ENCODE measurements around the gene CYTH2. TPM values are rescaled to one million over a fixed set of nuclear protein-coding genes. Genes with fewer than 3 reads are reported as not detected.

Gene CYTH2
- total RNA-seq, 1 experiment from 2014 or later = 103 TPM

DNA sequence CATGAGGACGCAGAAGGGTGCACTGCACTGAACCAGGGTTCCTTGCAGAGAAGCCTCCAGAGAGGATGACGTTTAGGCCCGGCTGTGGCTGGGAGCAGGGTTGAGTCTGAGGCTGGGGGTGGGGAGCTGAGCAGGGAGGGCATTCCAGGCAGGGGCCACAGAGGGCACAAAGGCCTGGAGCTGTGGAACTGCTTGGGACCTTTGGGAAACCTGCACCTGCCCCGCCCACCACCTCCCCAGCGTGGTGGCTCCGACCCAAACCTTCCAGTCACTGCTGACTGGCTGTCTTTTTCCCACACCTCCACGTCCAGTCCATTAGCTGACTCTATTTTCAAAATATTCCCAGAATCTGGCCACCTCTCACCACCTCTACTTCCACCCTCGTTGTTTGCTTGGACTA, 47.4 kb downstream of the CYTH2 start:
- H3K4me3 Mint-ChIP-seq = no peak overlapping the region
- Histone ChIP-seq H2BK20ac (ENCODE audit: low read depth, low read length, poor library complexity, severe bottlenecking) (no peak overlapping the region), H3K4ac (ENCODE audit: low read depth, low read length) (no peak overlapping the region), H2BK15ac (ENCODE audit: low read depth, low read length) (no peak overlapping the region; the same call in 1 of the 2 replicates), H4K20me1 (ENCODE audit: control insufficient read depth, insufficient read depth, insufficient read length) (no peaks in the 10 kb centered on the region), H3K14ac (ENCODE audit: insufficient read depth, low read length) (no peak overlapping the region; the same call in 1 of the 2 replicates), H3K79me2 (ENCODE audit: insufficient read depth, low read length) (no peaks in the 10 kb centered on the region), H3K27ac (ENCODE audit: insufficient read length, low read depth, low read length) (no peak overlapping the region), H3K27me3 (ENCODE audit: insufficient read depth, low read length) (peaks cover 2% of the 10 kb centered on the region; the same call in 1 of the 2 replicates), H3K23me2 (ENCODE audit: insufficient read length, low read depth, low read length, poor library complexity, severe bottlenecking) (no peaks in the 10 kb centered on the region), H2AK5ac (ENCODE audit: insufficient read length, low read length) (no peak overlapping the region), H2BK120ac (ENCODE audit: low read depth, low read length, poor library complexity, severe bottlenecking) (no peak overlapping the region), H3K18ac (ENCODE audit: insufficient read length, low read depth, low read length) (no peak overlapping the region), H4K8ac (replicated peaks; ENCODE audit: insufficient read length, low read depth, low read length) (no peak overlapping the region), H3K9ac (ENCODE audit: extremely low read depth, insufficient read length, low read length) (no peak overlapping the region), H2AFZ (ENCODE audit: low read length) (no peak overlapping the region), H3K4me2 (ENCODE audit: insufficient read depth, insufficient read length, low read length) (no peak overlapping the region), H2BK5ac (ENCODE audit: insufficient read length, low read length) (no peak overlapping the region), H2BK12ac (ENCODE audit: insufficient read length, low read depth, low read length) (no peak overlapping the region), H3K56ac (ENCODE audit: insufficient read length, low read depth, low read length) (no peak overlapping the region), H3K9me3 (ENCODE audit: control insufficient read depth, low read depth, low read length) (no peaks in the 10 kb centered on the region), H4K5ac (ENCODE audit: insufficient read length, low read depth, low read length) (no peak overlapping the region), H3K4me1 (ENCODE audit: insufficient read depth, low read length) (no peaks in the 10 kb centered on the region; the same call in 1 of the 2 replicates), H3K23ac (ENCODE audit: insufficient read length, low read depth, low read length) (no peak overlapping the region), H3T11ph (ENCODE audit: low read length) (no peak overlapping the region), H3K79me1 (ENCODE audit: insufficient read depth, low read depth, low read length, poor library complexity, severe bottlenecking) (no peaks in the 10 kb centered on the region), H4K91ac (ENCODE audit: insufficient read length, low read depth, low read length) (no peak overlapping the region)
- H3K4me1 Mint-ChIP-seq = peaks cover 10 to 29% of the 10 kb centered on the region in 2 experiments
- no peaks in the 10 kb centered on the region for H3K36me3 Mint-ChIP-seq (ENCODE audit: insufficient read depth in 1 of 3, low read depth in 3 of 3)
- peak overlapping the region in 1 of 3 experiments; percentile 32; a peak in 3 of 7 replicates for H3K27ac Mint-ChIP-seq
- peaks cover 4% of the 10 kb centered on the region for H3K27me3 Mint-ChIP-seq (ENCODE audit: low read depth)
- TF ChIP-seq, protein P1, sequence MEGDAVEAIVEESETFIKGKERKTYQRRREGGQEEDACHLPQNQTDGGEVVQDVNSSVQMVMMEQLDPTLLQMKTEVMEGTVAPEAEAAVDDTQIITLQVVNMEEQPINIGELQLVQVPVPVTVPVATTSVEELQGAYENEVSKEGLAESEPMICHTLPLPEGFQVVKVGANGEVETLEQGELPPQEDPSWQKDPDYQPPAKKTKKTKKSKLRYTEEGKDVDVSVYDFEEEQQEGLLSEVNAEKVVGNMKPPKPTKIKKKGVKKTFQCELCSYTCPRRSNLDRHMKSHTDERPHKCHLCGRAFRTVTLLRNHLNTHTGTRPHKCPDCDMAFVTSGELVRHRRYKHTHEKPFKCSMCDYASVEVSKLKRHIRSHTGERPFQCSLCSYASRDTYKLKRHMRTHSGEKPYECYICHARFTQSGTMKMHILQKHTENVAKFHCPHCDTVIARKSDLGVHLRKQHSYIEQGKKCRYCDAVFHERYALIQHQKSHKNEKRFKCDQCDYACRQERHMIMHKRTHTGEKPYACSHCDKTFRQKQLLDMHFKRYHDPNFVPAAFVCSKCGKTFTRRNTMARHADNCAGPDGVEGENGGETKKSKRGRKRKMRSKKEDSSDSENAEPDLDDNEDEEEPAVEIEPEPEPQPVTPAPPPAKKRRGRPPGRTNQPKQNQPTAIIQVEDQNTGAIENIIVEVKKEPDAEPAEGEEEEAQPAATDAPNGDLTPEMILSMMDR (conservative IDR thresholded peaks at IDR 0.05) = no peak
- H3K9me3 Mint-ChIP-seq = no peaks in the 10 kb centered on the region
- DNase-seq = no peak
- WGBS (ENCODE audit: extremely low coverage, insufficient read length, low lambda C conversion rate) = no CpG with 5 or more reads among the region's 8 CpGs
